BE2C (cell line): ENCODE measurements around the gene CREB3.

ENCODE experiments used
- DNase-seq: peaks from one replicate; pipeline ENCODE4 v3.0.0-alpha.2; 2020
- H3K27me3 ChIP-seq: fragments of 250-450 bp; sonication (Bioruptor Pico); 2 replicates; pipeline ENCODE4 v1.5.1; 2020; ENCODE audit warnings: mild to moderate bottlenecking
- H3K36me3 ChIP-seq: fragments of 250-450 bp; sonication (Bioruptor Pico); 2 replicates; pipeline ENCODE4 v1.5.1; 2020; ENCODE audit warnings: mild to moderate bottlenecking
- H3K4me1 ChIP-seq: fragments of 250-450 bp; sonication (Bioruptor Pico); 2 replicates; pipeline ENCODE4 v1.5.1; 2020
- H3K4me3 ChIP-seq: 2 replicates; pipeline ENCODE4 v1.5.1; 2011; ENCODE audit warnings: low read depth, low read length
- H3K9me3 ChIP-seq: fragments of 250-450 bp; sonication (Bioruptor Pico); 2 replicates; pipeline ENCODE4 v1.5.1; 2020
- CTCF ChIP-seq: IDR thresholded peaks from 2 replicates; pipeline ENCODE4 v1.5.1; 2012; ENCODE audit warnings: mild to moderate bottlenecking, low read depth, low read length

Gene CREB3

GRCh38 chr9:35731415-35732184, 866 bp upstream of the CREB3 start:
- peak overlapping the region; percentile 92 for H3K4me3 ChIP-seq
- peaks cover 9% of the 10 kb centered on the region for H3K4me1 ChIP-seq
- no peak for TF ChIP-seq CTCF
- no peaks in the 10 kb centered on the region for H3K9me3 ChIP-seq
- H3K27me3 ChIP-seq, result no peaks in the 10 kb centered on the region
- no peak for DNase-seq
- peaks cover 13% of the 10 kb centered on the region for H3K36me3 ChIP-seq

GRCh38 chr9:35732800-35733541, 505 bp downstream of the CREB3 start:
- TF ChIP-seq CTCF, result peak; percentile 10; the same call in 1 of the 2 replicates
- H3K4me1 ChIP-seq, result peaks cover 9% of the 10 kb centered on the region
- H3K36me3 ChIP-seq, result peaks cover 26% of the 10 kb centered on the region
- H3K4me3 ChIP-seq, result peak overlapping the region; percentile 92
- H3K27me3 ChIP-seq, result no peaks in the 10 kb centered on the region
- DNase-seq, result no peak
- H3K9me3 ChIP-seq, result no peaks in the 10 kb centered on the region

- no peak for DNase-seq
- Histone ChIP-seq H3K27me3 (no peaks in the 10 kb centered on the region), H3K4me3 (no peak overlapping the region), H3K4me1 (peaks cover 9% of the 10 kb centered on the region; the same call in 1 of the 2 replicates), H3K36me3 (peaks cover 38% of the 10 kb centered on the region), H3K9me3 (no peaks in the 10 kb centered on the region)
- no peak for TF ChIP-seq CTCF
These were observed 1.6 kb downstream of the CREB3 start for GRCh38 chr9:35734096-35734495.

GRCh38 chr9:35736201-35736633, 3.8 kb downstream of the CREB3 start:
- Histone ChIP-seq H3K4me3 (no peak overlapping the region), H3K9me3 (no peaks in the 10 kb centered on the region), H3K36me3 (peaks cover 55% of the 10 kb centered on the region), H3K27me3 (no peaks in the 10 kb centered on the region), H3K4me1 (peaks cover under 1% of the 10 kb centered on the region; the same call in 1 of the 2 replicates)
- DNase-seq, result peak; percentile 79
- TF ChIP-seq CTCF, result peak; percentile 98

GRCh38 chr9:35737143-35737542, 4.7 kb downstream of the CREB3 start:
- Histone ChIP-seq H3K36me3 (peaks cover 63% of the 10 kb centered on the region), H3K27me3 (no peaks in the 10 kb centered on the region), H3K4me3 (no peak overlapping the region), H3K9me3 (no peaks in the 10 kb centered on the region), H3K4me1 (no peaks in the 10 kb centered on the region)
- DNase-seq, result no peak
- TF ChIP-seq CTCF, result no peak

- no peaks in the 10 kb centered on the region for H3K27me3 ChIP-seq
- no peak for DNase-seq
- no peak overlapping the region for H3K4me3 ChIP-seq
- no peaks in the 10 kb centered on the region for H3K4me1 ChIP-seq
- peaks cover 74% of the 10 kb centered on the region for H3K36me3 ChIP-seq
- no peak for TF ChIP-seq CTCF
- no peaks in the 10 kb centered on the region for H3K9me3 ChIP-seq
These were observed 5.7 kb downstream of the CREB3 start for GRCh38 chr9:35738186-35738585.
